Heart right ventricle (tissue), 16 donors: ENCODE measurements around the gene SBDS. TPM values are rescaled to one million over a fixed set of nuclear protein-coding genes. Genes with fewer than 3 reads are reported as not detected.
"Not testable (repeated sequence)": the region's sequence is repeated elsewhere in the genome, so short reads cannot be mapped to it uniquely, and the experiment has no call there.

Source experiments
- ATAC-seq, 8 donors: fragments of 200-7000 bp; cut with Tn5 transposase; one replicate each; pipeline ENCODE4 v1.9.1; 2020; ENCODE audit warnings: mild to moderate bottlenecking in 8 of 8, moderate library complexity in 8 of 8, moderate number of reproducible peaks in 1 of 8
- DNase-seq, 2 donors: peaks; one replicate each; pipeline ENCODE4 v3.0.0-alpha.2; 2020
- H3K27ac ChIP-seq, 10 donors: fragments of 200-600 bp; sonication (generic) in 2 of 10; one replicate each; pipeline versions ENCODE4 v1.5.0 to v1.8.0; 2020 to 2022; ENCODE audit warnings: mild to moderate bottlenecking in 3 of 10
- H3K27me3 ChIP-seq, 7 donors: fragments of 200-600 bp; one replicate each; pipeline ENCODE4 v1.8.0; 2021 to 2022; ENCODE audit warnings: mild to moderate bottlenecking in 2 of 7
- H3K36me3 ChIP-seq, 9 donors: fragments of 200-600 bp; sonication (generic) in 1 of 9; one replicate each; pipeline versions ENCODE4 v1.5.0 to v1.8.0; 2020 to 2022; ENCODE audit warnings: mild to moderate bottlenecking in 2 of 9
- H3K4me1 ChIP-seq, 9 donors: fragments of 200-600 bp; sonication (generic) in 1 of 9; one replicate each; pipeline versions ENCODE4 v1.5.0 to v1.8.0; 2020 to 2022; ENCODE audit warnings: mild to moderate bottlenecking in 4 of 9
- H3K4me3 ChIP-seq, 10 donors: fragments of 200-600 bp; sonication (generic) in 2 of 10; one replicate each; pipeline versions ENCODE4 v1.5.0 to v1.8.0; 2020 to 2022; ENCODE audit warnings: mild to moderate bottlenecking in 7 of 10, moderate library complexity in 2 of 10
- H3K9me3 ChIP-seq, 11 donors: fragments of 200-600 bp in 10 of 11; sonication (generic) in 2 of 11; one replicate each; pipeline versions ENCODE4 v1.5.0 to v1.8.0; 2013 to 2022; ENCODE audit warnings: mild to moderate bottlenecking in 2 of 11, control low read depth in 1 of 11, moderate library complexity in 1 of 11
- WGBS, 2 donors: extraction: QIAGEN DNeasy Blood & Tissue Kit; methylation state at CpG; one replicate each; pipeline ENCODE4 v1.1.7; 2013; ENCODE audit warnings: inconsistent platforms in 1 of 2; 5-methylcytosine and 5-hydroxymethylcytosine counted together
- intact Hi-C, 10 donors: fragments of 100-400 bp; cut with DNase I; formaldehyde crosslinking; loops; one replicate each; pipeline versions ENCODE4 v1.11.1 to v1.14.2; 2022
- polyA plus RNA-seq, 2 donors: library from polyadenylated mRNA; stranded (reverse); fragments of 200-250 nt; gene quantifications; one replicate each; pipeline ENCODE4 v1.2.3, GENCODE V29; 2013
- total RNA-seq, 10 donors: library from RNA; stranded (reverse); fragmentation: NEBNext Ultra II Directional in 3 of 10; extraction: Animal tissue kit (Norgen Biotek cat#: 25700) in 3 of 10; gene quantifications; one replicate each; pipeline versions ENCODE4 v1.2.1 to v1.2.4, GENCODE V29; 2021 to 2023
- TF ChIP-seq, protein P1 (sequence below), 9 donors: fragments of 200-600 bp; sonication (generic) in 2 of 9; IDR thresholded peaks; one replicate each; pipeline versions ENCODE4 v1.5.0 to v1.8.0; 2021 to 2022; ENCODE audit warnings: antibody characterized with exemption in 9 of 9, mild to moderate bottlenecking in 5 of 9, moderate library complexity in 1 of 9
- donor health status: Arrhythmogenic right ventricular cardiomyopathy.
- donor health status: ischemic (EF 13 %, LVEDD 7.1; RV severe dilation, severe dysfunction).
- donor health status: healthy with polysubstance abuse.
- donor health status: DM: no; HTN: yes; CAD: no.
- donor health status: DM: no; HTN: no; CAD: no.
- donor health status: ischemic (EF 25% LVEDD 6.9; RV normal size, moderate dysfunction).
- donor health status: ischemic (EF 25% LVEDD 5.7; RV mildly dilated, moderate dysfunction).
- donor health status: healthy.
- donor health status: DM: yes; HTN: yes; CAD: no.
- donor health status: Ischemic cardiomyopathy.
- donor health status: ischemic (EF 35%, LVEDD 5.7; RV mildly dilated, moderate dysfunction).
- donor health status: nonischemic (EF 11% LVEDD 7.7; RV severe dilation, severe dysfunction).
- donor health status: DM: yes; HTN: yes; CAD: no.
- donor health status: PGD.
- donor health status: ischemic (EF 29% LVEDD 5.4; RV normal size, mild dysfunction).
- donor health status: nonischemic (EF 23%, LVEDD 6.1; RV moderate dilation, normal function).

Gene SBDS
- total and polyA plus RNA-seq, 12 donors, result 107 to 351 (median 242) TPM

DNA sequence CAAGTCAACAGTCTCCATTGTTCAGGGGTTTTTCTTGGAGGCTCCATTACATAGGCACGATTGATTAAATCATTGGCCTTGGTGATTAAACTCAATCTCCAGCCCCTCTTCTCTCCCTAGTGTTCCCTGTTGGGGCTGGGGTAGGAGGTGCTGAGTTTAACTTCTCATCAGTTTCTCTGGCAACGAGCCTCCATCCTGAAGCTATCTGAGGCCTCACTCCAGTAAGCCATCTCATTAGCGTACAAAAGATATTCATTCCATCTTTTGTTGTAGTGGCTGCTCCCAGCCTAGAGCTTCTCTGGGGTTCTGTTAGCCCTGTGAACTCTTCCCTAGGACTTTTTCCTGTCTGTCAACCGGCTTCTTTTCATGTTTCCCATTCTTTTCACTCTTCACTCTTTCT is 12.9 kb upstream of the SBDS start:
- H3K9me3 ChIP-seq, result no peaks in the 10 kb centered on the region
- ATAC-seq (no peak), DNase-seq (no peak)
- no peaks in the 10 kb centered on the region for H3K27me3 ChIP-seq
- WGBS, 2 donors, result 87 to 92% methylated on average over 4 of the region's 4 CpGs
- intact Hi-C loops, result loop anchor here in 1 of 10 donors (10.0 kb wide), 1 partner anchor 453 kb away; no protein-coding TSS in a partner anchor
- no peak overlapping the region for H3K4me3 ChIP-seq
- H3K36me3 ChIP-seq, result peaks cover 0 to 95% (median 19%) of the 10 kb centered on the region in 9 donors
- H3K27ac ChIP-seq, result no peak overlapping the region
- TF ChIP-seq, protein P1, sequence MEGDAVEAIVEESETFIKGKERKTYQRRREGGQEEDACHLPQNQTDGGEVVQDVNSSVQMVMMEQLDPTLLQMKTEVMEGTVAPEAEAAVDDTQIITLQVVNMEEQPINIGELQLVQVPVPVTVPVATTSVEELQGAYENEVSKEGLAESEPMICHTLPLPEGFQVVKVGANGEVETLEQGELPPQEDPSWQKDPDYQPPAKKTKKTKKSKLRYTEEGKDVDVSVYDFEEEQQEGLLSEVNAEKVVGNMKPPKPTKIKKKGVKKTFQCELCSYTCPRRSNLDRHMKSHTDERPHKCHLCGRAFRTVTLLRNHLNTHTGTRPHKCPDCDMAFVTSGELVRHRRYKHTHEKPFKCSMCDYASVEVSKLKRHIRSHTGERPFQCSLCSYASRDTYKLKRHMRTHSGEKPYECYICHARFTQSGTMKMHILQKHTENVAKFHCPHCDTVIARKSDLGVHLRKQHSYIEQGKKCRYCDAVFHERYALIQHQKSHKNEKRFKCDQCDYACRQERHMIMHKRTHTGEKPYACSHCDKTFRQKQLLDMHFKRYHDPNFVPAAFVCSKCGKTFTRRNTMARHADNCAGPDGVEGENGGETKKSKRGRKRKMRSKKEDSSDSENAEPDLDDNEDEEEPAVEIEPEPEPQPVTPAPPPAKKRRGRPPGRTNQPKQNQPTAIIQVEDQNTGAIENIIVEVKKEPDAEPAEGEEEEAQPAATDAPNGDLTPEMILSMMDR (IDR thresholded peaks at IDR 0.05), result no peak
- H3K4me1 ChIP-seq, result no peaks in the 10 kb centered on the region

DNA sequence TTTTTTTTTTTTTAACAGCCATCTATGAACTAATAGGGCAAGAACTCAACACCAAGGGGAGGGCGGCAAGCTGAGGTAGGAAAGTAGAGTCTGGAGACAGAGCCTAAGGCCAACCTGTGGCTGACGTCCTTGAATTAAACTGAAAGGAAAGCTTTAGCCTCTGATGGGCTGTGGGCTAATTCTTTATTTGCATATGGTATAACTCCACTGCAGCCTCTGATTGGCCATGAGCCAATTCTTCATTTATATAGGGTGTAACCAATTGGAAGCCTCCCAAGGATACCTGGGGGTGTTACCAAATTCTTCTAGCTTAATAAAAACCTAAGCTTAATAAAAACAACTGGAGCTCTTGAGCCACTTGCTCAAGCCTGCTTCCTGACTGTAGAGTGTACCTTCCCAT is 11.6 kb upstream of the SBDS start:
- H3K27ac ChIP-seq, result no peak overlapping the region
- intact Hi-C loops, result loop anchor here in 1 of 10 donors (10.0 kb wide), 1 partner anchor 452 kb away; no protein-coding TSS in a partner anchor
- ATAC-seq (no peak), DNase-seq (no peak)
- no peaks in the 10 kb centered on the region for H3K4me1 ChIP-seq
- peaks cover 0 to 91% (median 19%) of the 10 kb centered on the region in 9 donors for H3K36me3 ChIP-seq
- TF ChIP-seq, protein P1 (IDR thresholded peaks at IDR 0.05), result no peak
- H3K9me3 ChIP-seq, result no peaks in the 10 kb centered on the region
- no peaks in the 10 kb centered on the region for H3K27me3 ChIP-seq
- H3K4me3 ChIP-seq, result no peak overlapping the region
- WGBS, 2 donors, result 82 to 94% methylated on average over 2 of the region's 2 CpGs

DNA sequence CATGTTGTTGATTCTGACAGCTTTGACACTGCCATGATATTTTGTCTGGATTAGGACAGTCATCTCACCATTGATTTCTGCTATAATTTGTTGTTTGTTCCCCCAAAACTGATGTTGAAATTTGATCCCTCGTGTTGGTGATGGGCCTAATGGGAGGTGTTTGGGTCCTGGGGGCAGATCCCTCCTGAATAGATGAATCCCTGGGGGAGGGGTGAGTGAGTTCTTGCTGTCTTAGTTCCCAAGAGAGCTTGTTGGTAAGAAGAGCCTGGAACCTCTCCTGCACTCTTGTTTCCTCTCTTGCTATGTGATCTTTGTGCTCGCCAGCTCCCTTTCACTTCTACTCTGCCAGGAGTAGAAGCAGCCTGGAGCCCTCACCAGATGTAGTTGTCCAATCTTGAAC is 8.8 kb upstream of the SBDS start:
- H3K36me3 ChIP-seq, result peaks cover 0 to 85% (median 3%) of the 10 kb centered on the region in 9 donors
- not testable (repeated sequence) for H3K9me3 ChIP-seq, DNase-seq, H3K27ac ChIP-seq, H3K4me3 ChIP-seq, ATAC-seq, H3K4me1 ChIP-seq, H3K27me3 ChIP-seq
- intact Hi-C loops, result loop anchor here in 1 of 10 donors (10.0 kb wide), 1 partner anchor 449 kb away; no protein-coding TSS in a partner anchor
- WGBS, 2 donors, result 80 to 91% methylated on average over 2 of the region's 2 CpGs

DNA sequence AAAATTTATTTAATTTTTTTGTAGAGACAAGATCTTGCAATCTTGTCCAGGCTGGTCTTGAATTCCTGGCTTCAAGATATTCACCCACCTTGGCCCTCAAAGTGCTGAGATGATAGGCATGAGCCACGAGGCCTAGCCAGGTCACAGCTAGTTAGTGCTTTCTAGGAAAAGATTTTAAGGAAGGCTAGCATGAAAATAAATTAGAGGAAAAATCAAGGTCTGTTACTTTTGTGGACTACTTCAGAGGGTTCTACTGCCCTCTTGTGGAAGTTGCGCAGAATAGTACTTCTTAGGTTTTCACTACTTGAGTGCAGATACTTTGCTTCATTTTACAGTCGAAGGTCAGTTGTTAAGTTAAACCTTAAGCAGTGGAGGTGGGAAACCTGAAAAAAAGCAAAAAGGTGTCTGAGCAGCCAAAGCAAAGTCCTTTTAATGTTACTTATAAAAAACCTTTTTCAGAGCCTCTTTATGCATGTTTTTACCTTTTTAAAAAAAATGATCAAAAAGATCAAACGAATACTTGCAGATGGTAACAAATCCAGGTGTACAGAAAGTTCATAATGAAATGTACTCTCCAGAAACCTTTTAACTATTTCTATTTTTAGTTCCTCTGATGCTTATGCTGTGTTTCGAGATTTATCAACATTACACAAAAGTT is 5.3 kb upstream of the SBDS start:
- 43 to 44% methylated on average over 4 of the region's 5 CpGs for WGBS, 2 donors
- not testable (repeated sequence) for H3K4me3 ChIP-seq, H3K27ac ChIP-seq, DNase-seq, H3K9me3 ChIP-seq, ATAC-seq, H3K27me3 ChIP-seq
- Histone ChIP-seq H3K4me1 (peaks cover 3 to 12% (median 9%) of the 10 kb centered on the region in 9 donors), H3K36me3 (peaks cover 0 to 58% (median 0%) of the 10 kb centered on the region in 9 donors)
- TF ChIP-seq, protein P1 (IDR thresholded peaks at IDR 0.05), result peak; percentile 18 to 59 (median 52)
- intact Hi-C loops, result loop anchor here in 1 of 10 donors (10.0 kb wide), 1 partner anchor 446 kb away; no protein-coding TSS in a partner anchor

DNA sequence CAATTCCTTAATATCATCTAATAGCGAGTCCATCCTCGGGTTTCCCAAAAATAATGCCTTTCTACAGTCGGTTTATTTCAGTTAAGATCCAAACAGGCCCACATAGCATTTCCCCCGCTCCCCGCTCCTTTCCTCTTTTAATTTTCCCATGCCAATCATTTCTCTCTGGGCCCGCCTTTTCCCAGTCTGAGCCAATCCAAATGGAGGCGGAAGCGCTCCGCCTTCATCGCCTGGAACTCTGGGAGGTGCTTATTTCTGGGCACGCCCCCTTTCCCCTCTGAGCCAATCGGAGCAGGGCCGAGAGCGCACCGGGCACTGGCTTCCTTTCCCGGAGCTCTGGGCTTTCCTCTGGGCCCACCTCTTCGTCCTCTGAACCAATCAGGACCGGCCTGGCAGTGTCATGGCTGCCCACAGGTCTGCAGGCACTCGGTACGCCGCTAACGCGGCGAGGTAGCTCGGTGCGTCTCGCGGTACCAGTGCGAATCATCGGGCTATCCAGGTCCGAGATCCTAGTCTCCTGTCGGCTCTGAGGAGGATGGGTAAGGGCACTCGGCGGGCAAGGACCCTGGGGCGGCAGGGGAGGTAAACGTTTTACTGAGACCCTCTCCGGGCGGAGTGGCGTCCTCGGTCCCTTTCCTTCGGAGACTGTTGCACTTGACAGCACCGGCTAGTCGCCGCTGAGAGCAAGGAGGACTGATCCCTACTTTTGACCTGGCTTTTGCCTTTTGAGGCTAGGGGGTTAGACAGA is 1.2 kb upstream of the SBDS start, which contains the start of gene TYW1:
Gene TYW1 (plus strand): TSS at position 390 of the 748 bp plus-strand sequence. CDS start 146 bp downstream, at position 536.
- intact Hi-C loops, result loop anchor here in 2 of 10 donors (5.0 to 10.0 kb wide), 4 partner anchors 72 to 314 kb away; partner anchors contain the start of genes RABGEF1 (in 1 of the 2) and TMEM248 (in 1 of the 2)
- H3K9me3 ChIP-seq, H3K27me3 ChIP-seq: not testable (repeated sequence)
- H3K4me1 ChIP-seq, result peaks cover 5 to 35% (median 22%) of the 10 kb centered on the region in 9 donors
- peak within 1 kb of the TSS in 9 of 10 donors; percentile 79 to 100 (median 97) for H3K27ac ChIP-seq
- ATAC-seq (peak; percentile 92 to 95 (median 94)), DNase-seq (peak; percentile 97 to 99)
- 0% methylated on average over 36 to 44 of the region's 44 CpGs for WGBS, 2 donors
- H3K36me3 ChIP-seq, result peaks cover 0 to 53% (median 22%) of the 10 kb centered on the region in 9 donors
- peak within 1 kb of the TSS; percentile 61 to 95 (median 76) for H3K4me3 ChIP-seq
